ENCODE data around the gene NTSR1.

NTSR1 gene

DNA sequence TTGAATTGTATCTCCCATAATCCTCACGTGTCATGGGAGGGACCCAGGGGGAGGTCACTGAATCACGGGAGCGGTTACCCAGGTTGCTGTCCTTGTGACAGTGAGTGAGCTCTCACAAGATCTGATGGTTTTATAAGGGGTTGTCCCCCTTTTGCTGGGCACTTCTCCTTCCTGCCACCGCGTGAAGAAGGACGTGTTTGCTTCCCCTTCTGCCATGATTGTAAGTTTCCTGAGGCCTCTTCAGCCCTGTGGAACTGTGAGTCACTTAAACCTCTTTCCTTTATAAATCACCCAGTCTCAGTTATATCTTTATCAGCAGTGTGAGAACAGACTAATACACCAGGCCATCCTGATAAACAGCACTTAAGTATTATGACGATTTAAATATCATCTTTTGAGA lies 78.7 kb downstream of the NTSR1 start:
- no peak for DNase-seq (ENCODE audit: low read depth)

DNA sequence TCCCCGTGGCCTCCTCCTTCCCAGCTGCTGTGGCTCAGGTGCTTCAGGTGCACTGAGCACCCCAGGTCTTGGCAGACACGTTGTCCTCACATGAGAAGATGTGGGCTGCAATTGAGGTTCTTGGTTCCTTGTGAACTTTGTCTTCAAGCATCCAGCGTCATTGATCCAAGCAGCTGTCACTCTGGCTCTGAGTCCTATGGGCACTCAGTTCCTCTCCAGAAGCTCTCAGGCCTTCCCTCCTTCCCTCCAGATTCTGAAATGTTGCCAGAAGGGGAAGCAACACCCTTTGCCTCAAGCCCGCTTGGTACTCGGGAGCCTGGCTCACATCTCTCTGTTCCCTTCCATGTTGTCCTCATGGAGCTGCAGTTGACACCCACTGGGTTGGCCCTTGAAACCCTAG lies 79.2 kb downstream of the NTSR1 start:
- no peak for DNase-seq (ENCODE audit: low read depth)

DNA sequence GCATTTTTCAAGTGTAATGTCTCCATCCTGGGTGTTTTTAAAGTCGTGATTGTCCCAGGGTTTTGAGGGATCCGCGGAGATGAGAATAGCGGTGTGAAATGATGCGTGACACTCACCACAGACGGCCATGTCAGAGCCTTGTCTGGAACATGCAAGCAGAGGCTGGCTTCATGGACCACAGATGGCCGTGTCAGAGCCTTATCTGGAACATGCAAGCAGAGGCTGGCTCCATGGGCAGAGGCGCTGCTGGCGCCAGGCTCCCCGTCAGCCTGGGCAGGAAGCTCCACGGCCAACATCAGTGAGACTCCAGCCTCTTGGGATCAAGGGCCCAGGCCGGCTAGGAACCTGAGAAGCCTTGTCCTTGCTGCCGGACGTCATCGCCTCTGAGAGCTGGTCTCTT lies 80.0 kb downstream of the NTSR1 start:
- no peak for DNase-seq (ENCODE audit: low read depth)

DNA sequence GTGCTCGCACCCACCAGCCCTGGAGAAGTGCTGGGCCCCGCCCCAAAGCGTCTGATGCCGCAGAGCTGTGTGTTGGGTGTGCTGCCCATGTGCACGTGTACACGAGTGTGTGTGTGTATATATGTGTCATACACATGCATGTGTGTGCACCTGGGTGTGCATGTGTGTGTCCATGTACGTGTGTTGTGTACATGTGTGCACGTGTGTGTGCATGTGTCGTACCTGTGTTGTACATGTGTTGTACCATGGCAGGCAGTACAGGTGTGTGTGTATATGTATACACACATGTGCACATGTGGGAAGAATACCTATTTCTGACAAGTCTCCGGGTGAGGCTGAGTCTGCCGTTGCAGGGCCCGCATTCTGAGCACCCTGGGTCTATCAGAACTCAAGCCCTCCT lies 81.4 kb downstream of the NTSR1 start:
- no peak for DNase-seq (ENCODE audit: low read depth)

GRCh38 chr20:62791301-62792181 lies 82.9 kb downstream of the NTSR1 start:
- no peak for DNase-seq (ENCODE audit: low read depth)

DNA sequence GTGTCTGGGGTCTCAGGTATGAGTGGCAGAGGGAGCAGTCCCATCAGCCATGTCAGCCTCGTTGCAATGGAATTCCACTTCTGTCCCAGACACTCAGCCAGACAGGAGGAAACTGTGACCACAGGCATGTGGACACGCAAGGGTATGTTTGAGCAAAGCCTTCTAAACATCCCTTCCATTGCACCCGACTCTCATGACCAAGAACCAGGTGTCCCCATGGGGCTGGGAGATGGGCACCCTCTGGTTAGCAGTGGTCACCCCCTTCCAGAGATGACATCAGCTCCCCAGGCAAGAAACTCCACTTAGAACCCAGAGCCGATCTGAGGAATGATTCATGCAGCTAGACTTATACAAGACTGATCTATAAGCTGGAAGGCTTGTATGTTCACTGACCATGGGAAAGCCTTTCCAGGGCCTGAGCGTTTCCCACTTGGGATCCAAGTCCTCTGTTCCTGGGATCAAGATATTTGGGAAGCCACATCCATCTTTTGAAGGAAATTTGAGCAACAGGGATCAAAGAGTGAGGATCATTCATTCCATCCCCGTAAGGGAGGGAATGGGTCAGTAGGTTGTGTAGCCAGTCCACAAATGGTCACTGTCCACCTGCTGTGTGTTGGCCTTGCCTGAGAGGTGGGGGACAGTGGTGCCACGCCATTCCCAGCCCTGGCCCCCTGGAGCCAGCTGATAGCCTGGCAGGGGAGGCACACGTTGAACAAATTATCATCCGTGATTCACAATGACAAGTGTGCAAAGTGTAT lies 83.7 kb downstream of the NTSR1 start:
- DNase-seq (ENCODE audit: low read depth): no peak

DNA sequence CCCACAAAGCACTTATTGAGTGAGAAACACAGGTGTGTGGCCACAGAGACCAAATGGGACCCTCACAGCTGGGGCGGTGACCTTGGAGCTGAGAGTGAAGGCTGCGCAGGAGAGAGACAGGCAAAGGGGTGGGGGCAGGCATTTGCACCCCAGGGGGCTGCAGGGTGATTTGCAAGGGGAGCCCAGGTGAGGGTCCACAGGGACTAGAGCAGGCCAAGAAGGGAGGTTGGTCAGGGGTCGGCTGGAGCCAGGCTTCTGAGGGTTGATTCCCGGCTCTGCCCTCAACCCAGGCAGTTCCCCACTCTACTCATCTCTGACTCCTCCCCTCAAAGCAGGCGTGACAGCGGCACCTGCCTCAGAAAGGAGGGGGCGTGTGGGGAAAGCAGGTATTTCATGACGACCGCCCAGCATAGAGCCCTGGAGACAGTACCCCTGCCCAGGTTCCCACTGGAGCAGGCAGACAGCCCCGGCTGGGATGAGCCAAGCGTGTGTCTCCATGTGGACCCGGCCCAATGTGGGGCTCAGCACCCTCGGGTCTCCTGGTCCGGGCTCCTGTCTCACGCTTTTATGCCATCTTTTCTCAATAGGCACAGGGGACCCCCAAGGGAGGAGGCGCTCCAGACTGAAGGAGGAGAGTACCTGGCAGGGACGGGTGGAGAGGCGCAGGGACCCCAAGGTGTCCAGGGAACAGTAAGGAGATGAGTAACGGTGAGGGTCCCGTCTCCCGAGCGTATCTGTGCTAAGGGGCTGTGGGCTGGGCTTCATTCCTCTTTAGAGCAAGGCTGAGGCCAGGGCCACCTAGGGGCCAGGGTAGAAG lies 84.5 kb downstream of the NTSR1 start:
- no peak for DNase-seq (ENCODE audit: low read depth)

- no peak for DNase-seq (ENCODE audit: low read depth)
Measured at GRCh38 chr20:62793757-62794006, 85.0 kb downstream of the NTSR1 start.

GRCh38 chr20:62794007-62794724 lies 85.5 kb downstream of the NTSR1 start:
- peak; percentile 81 for DNase-seq (ENCODE audit: low read depth)

DNA sequence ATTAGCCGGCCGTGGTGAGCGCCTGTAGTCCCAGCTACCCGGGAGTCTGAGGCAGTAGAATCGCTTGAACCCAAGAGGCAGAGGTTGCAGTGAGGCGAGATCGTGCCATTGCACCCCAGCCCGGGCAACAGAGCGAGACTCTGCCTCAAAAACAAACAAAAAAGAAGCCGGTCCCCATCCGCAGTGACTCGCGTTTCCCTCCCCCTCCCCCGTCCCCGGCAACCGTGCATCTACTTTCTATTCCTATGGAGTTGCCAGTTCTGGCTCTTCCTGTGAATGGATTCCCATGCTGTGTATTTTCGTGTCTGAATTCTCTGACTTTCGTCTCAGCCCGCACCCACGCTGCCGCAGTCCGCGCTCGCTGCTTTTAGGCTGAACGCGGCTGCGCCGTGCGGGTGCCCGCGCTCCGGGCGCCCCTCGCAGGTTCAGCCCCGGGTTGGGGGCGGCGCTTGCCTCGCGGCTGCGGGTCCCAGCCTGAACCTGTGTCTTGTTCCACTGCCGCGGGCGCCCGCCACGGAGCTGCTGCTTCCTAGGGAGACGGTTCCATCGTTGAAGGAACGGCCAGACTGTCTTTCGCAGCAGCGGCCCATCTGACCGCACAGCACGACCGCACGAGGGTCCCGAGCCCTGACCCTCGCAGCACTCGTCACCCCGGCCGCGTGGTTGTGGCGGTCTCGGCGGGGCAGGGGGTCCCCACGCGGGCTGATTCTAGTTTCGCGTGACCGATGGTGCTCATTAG lies 86.6 kb downstream of the NTSR1 start:
- DNase-seq (ENCODE audit: low read depth): peak; percentile 39

DNA sequence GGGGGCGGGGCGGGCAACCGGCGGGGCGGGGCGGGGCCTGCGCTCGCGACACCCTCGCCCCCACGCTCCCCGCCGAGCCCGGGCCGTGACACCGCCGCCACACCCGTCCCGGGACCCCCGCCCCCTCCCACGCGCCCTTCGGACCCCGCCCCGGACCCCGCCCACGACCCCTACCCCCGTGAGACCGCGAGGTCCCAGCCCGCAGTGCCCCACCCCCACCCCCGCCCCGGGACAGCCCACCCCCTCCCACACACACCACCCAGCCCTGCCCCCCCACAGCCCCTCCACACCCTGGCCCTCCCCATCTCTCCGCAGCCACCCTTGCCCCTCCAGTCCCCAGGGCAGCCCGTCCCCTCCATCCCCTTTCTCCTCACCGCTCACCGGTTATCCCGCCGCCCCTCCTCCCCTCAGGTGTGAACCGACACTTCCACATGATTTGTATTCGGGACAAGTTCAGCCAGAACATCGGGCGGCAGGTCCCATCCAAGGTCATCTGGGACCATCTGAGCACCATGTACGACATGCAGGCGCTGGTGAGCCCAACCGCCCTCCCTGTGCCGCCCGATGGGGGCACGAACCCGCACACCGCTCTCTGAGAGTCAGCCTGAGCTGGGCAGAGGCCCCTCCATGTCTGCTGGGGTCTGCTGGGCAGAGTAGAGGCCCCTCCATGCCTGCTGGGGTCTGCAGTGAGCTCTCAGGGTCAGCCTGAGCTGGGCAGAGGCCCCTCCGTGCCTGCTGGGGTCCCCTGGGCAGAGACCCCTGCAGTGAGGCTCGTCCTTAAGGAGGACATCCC lies 88.3 kb downstream of the NTSR1 start:
- no peak for DNase-seq (ENCODE audit: low read depth)

DNA sequence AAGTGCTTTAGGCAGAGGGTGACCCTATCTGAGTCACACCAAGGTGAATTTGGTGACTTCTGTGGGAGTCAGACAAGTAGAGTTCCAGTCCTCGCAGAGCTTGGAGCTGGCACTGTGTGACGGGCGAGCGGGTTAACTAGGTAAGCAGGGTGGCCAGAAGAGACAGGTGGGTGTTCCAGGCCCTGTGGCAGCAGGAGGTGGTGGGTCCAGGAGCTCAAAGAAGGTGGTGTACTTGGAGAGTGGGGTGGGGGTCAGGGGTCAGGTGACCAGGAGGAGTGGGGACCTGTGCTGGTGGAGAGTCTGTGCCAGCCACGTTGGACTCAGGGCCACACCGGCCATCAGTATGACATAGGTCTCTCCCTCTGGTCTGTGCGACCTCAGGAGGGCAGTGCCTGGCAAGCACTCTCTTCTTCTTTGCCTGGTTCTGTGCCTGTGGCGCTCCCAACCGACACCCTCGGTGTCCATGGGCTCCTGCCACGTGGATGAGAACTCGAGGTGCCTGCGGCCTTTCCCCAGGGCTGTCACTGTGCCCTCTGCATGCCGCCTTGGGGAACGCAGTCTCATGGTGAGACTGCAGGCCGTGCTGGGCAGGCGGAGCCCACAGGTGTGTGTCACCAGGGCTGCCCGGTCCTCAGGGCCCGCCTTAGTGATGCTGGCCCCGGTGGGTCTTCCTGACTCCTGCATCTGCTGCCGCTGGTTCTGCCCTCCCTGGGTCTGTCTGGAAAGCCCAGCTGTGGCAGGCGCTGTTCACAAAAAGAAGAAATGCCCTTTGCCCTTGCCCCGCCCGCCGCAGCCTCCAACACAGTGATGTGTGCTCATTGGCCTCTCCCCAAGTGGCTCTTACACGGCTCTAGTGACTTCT lies 89.3 kb downstream of the NTSR1 start:
- no peak for DNase-seq (ENCODE audit: low read depth)

GRCh38 chr20:62799036-62799435 lies 90.4 kb downstream of the NTSR1 start:
- no peak for DNase-seq (ENCODE audit: low read depth)

- DNase-seq (ENCODE audit: low read depth): no peak
Measured at GRCh38 chr20:62799459-62799858, 90.8 kb downstream of the NTSR1 start.

GRCh38 chr20:62799873-62800272 lies 91.2 kb downstream of the NTSR1 start:
- DNase-seq (ENCODE audit: low read depth): no peak

GRCh38 chr20:62800314-62801259 lies 92.0 kb downstream of the NTSR1 start:
- DNase-seq (ENCODE audit: low read depth): no peak

- DNase-seq (ENCODE audit: low read depth): no peak
Measured at GRCh38 chr20:62801284-62802010, 92.8 kb downstream of the NTSR1 start.
